Measurements from ENCODE around the gene PPP5C. TPM values are rescaled to one million over a fixed set of nuclear protein-coding genes. Genes with fewer than 3 reads are reported as not detected.

Gene PPP5C
- total RNA-seq, 1 experiment from 2014 or later, result 58.1 TPM

DNA sequence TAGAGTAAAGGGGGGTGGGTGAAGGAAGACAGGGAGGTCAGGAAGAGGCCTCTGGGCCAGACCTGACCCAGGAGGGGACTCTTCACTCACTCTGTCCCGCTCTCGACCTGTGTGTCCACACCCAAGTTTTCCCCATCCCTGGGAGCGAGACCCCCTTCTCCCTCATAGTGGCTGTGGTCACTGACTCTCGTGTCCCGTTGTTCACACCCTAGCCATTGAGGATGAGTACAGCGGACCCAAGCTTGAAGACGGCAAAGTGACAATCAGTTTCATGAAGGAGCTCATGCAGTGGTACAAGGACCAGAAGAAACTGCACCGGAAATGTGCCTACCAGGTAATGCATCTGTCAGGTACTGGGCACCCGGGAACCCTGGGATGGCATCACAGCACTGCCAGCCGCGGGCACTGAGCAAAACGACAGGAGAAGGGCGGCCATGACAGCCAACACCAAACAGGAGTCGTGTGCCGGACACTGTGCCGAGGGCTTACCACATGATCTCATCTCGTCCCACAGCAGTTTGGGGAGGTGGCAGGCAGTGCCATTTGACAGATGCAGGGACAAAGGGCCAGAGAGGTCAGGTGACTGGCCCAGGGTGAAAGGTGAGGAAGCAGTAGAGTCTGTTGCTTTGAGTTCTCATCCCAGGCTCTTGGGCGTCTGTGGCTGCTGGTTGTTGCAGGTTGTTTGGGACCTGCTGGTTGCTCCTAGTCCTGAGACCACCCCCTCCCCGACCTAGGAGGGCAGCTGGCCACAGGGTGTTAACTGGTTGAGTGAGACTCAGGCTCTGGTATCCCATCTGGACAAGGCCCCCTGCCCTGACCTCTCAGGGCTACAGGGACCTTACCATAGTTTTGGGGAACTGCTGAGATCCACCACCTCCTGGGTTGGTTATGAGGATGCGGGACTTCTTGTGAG is 29.6 kb downstream of the PPP5C start:
- H3K4me3 ChIP-seq (ENCODE audit: low read depth in 2 of 2, low read length in 2 of 2), result no peak overlapping the region
- H3K27ac ChIP-seq (ENCODE audit: low read length), result no peak overlapping the region
- ChIA-PET CTCF (no interaction called here), POLR2A (no interaction called here)
- peaks cover 2% of the 10 kb centered on the region; the same call in 1 of the 2 replicates for H3K36me3 ChIP-seq (ENCODE audit: control insufficient read depth, insufficient read depth, low read length)
- no peaks in the 10 kb centered on the region for H3K9me3 ChIP-seq (ENCODE audit: control insufficient read depth, insufficient read depth, low read depth, low read length)
- BruUV-seq (replicated peaks), result no TSS peak
- intact Hi-C loops (cut with micrococcal nuclease; ENCODE audit: unreplicated experiment) (no loop called here), in situ Hi-C loops (cut with HindIII; ENCODE audit: low pct_unique_long_range_greater_than_20kb, low sequenced_read_pairs) (no loop called here)
- H3K4me1 ChIP-seq (ENCODE audit: control insufficient read depth, insufficient read depth, low read length), result no peaks in the 10 kb centered on the region; the same call in 1 of the 2 replicates
- DNase-seq (ENCODE audit: low read depth, low spot score) (no peak), ATAC-seq (no peak)
- TF ChIP-seq, protein P1, sequence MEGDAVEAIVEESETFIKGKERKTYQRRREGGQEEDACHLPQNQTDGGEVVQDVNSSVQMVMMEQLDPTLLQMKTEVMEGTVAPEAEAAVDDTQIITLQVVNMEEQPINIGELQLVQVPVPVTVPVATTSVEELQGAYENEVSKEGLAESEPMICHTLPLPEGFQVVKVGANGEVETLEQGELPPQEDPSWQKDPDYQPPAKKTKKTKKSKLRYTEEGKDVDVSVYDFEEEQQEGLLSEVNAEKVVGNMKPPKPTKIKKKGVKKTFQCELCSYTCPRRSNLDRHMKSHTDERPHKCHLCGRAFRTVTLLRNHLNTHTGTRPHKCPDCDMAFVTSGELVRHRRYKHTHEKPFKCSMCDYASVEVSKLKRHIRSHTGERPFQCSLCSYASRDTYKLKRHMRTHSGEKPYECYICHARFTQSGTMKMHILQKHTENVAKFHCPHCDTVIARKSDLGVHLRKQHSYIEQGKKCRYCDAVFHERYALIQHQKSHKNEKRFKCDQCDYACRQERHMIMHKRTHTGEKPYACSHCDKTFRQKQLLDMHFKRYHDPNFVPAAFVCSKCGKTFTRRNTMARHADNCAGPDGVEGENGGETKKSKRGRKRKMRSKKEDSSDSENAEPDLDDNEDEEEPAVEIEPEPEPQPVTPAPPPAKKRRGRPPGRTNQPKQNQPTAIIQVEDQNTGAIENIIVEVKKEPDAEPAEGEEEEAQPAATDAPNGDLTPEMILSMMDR (IDR thresholded peaks at IDR 0.05), result no peak
- TF ChIP-seq, protein P2, sequence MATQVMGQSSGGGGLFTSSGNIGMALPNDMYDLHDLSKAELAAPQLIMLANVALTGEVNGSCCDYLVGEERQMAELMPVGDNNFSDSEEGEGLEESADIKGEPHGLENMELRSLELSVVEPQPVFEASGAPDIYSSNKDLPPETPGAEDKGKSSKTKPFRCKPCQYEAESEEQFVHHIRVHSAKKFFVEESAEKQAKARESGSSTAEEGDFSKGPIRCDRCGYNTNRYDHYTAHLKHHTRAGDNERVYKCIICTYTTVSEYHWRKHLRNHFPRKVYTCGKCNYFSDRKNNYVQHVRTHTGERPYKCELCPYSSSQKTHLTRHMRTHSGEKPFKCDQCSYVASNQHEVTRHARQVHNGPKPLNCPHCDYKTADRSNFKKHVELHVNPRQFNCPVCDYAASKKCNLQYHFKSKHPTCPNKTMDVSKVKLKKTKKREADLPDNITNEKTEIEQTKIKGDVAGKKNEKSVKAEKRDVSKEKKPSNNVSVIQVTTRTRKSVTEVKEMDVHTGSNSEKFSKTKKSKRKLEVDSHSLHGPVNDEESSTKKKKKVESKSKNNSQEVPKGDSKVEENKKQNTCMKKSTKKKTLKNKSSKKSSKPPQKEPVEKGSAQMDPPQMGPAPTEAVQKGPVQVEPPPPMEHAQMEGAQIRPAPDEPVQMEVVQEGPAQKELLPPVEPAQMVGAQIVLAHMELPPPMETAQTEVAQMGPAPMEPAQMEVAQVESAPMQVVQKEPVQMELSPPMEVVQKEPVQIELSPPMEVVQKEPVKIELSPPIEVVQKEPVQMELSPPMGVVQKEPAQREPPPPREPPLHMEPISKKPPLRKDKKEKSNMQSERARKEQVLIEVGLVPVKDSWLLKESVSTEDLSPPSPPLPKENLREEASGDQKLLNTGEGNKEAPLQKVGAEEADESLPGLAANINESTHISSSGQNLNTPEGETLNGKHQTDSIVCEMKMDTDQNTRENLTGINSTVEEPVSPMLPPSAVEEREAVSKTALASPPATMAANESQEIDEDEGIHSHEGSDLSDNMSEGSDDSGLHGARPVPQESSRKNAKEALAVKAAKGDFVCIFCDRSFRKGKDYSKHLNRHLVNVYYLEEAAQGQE (IDR thresholded peaks at IDR 0.05; ENCODE audit: insufficient read depth in 1 of 2, low read depth in 2 of 2, low read length in 1 of 2), result no peak
- TF ChIP-seq POLR2AphosphoS5 (IDR thresholded peaks at IDR 0.05; ENCODE audit: low read depth, low read length) (no peak), TCF7L2 (IDR thresholded peaks at IDR 0.05; ENCODE audit: low read depth, low read length) (no peak), SIN3A (IDR thresholded peaks at IDR 0.05; ENCODE audit: borderline replicate concordance, insufficient read depth, low read depth, low read length) (no peak)
- no peaks in the 10 kb centered on the region for H3K27me3 ChIP-seq (ENCODE audit: control insufficient read depth, insufficient read depth, low read length)

DNA sequence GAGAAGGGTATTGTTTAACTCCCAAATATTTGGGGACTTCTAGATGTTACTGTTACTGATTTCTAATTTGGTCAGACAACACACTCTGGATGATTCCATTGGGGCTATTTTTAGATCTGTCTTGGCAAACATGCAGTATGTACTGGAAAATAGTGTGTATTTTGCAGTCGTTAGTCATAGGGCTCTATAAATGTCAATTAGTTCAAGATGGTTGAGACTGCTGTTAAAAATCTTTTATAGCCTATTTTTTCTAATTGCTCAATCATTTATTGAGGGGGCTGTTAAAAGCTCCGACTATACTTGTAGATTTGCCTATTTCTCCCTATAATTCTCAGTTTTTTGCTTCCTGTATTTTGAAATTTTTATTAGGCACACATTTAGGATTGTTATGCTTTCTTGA is 31.4 kb downstream of the PPP5C start:
- no peak for ATAC-seq
- POLR2A ChIA-PET, result no interaction called here
- H3K27me3 ChIP-seq (ENCODE audit: control insufficient read depth, insufficient read depth, low read length), result no peaks in the 10 kb centered on the region
- H3K9me3 ChIP-seq (ENCODE audit: control insufficient read depth, insufficient read depth, low read depth, low read length), result no peaks in the 10 kb centered on the region
- H3K4me3 ChIP-seq (ENCODE audit: low read depth in 2 of 2, low read length in 2 of 2), result no peak overlapping the region
- H3K27ac ChIP-seq (ENCODE audit: low read length), result no peak overlapping the region
- CTCF ChIA-PET, result no interaction called here
- H3K36me3 ChIP-seq (ENCODE audit: control insufficient read depth, insufficient read depth, low read length), result peaks cover 8% of the 10 kb centered on the region; the same call in 1 of the 2 replicates
- no peak for DNase-seq (ENCODE audit: low read depth, low spot score)
- TF ChIP-seq POLR2AphosphoS5 (IDR thresholded peaks at IDR 0.05; ENCODE audit: low read depth, low read length), result no peak
- TF ChIP-seq, protein P1 (IDR thresholded peaks at IDR 0.05), result no peak
- no peak for TF ChIP-seq TCF7L2 (IDR thresholded peaks at IDR 0.05; ENCODE audit: low read depth, low read length)
- TF ChIP-seq, protein P2 (IDR thresholded peaks at IDR 0.05; ENCODE audit: insufficient read depth in 1 of 2, low read depth in 2 of 2, low read length in 1 of 2), result no peak
- TF ChIP-seq SIN3A (IDR thresholded peaks at IDR 0.05; ENCODE audit: borderline replicate concordance, insufficient read depth, low read depth, low read length), result no peak
- no TSS peak for BruUV-seq (replicated peaks)
- no peaks in the 10 kb centered on the region for H3K4me1 ChIP-seq (ENCODE audit: control insufficient read depth, insufficient read depth, low read length)
- intact Hi-C loops (cut with micrococcal nuclease; ENCODE audit: unreplicated experiment) (no loop called here), in situ Hi-C loops (cut with HindIII; ENCODE audit: low pct_unique_long_range_greater_than_20kb, low sequenced_read_pairs) (no loop called here)

All from Panc1 (cell line).